Neural crest cell (in vitro differentiated cells): Measurements from ENCODE around the gene APH1B. TPM values are rescaled to one million over a fixed set of nuclear protein-coding genes. Genes with fewer than 3 reads are reported as not detected.
A peak's percentile ranks its signal among the peaks of the same experiment; 100 is the strongest.

Source experiments
- DNase-seq: peaks from one replicate; pipeline ENCODE4 v3.0.0; 2021; ENCODE audit warnings: low read depth, mixed read lengths, low spot score
- H3K27ac Mint-ChIP-seq: one replicate; pipeline ENCODE4 v1.8.0; 2021; ENCODE audit warnings: mild to moderate bottlenecking, mixed read lengths; ENCODE audit not compliant: unreplicated experiment
- H3K27me3 Mint-ChIP-seq: 2 replicates; pipeline ENCODE4 v1.8.0; 2021; ENCODE audit warnings: low read depth, mild to moderate bottlenecking, mixed read lengths
- H3K36me3 Mint-ChIP-seq: 2 replicates; pipeline ENCODE4 v1.8.0; 2021; ENCODE audit warnings: low read depth, mild to moderate bottlenecking, mixed read lengths
- H3K4me1 Mint-ChIP-seq: 2 replicates; pipeline ENCODE4 v1.8.0; 2021; ENCODE audit warnings: mixed read lengths
- H3K4me3 Mint-ChIP-seq: one replicate; pipeline ENCODE4 v1.8.0; 2021; ENCODE audit warnings: mild to moderate bottlenecking, mixed read lengths
- H3K9me3 Mint-ChIP-seq: 2 replicates; pipeline ENCODE4 v1.8.0; 2021; ENCODE audit warnings: mixed read lengths
- total RNA-seq: library from RNA; stranded (reverse); gene quantifications from 2 replicates; pipeline ENCODE4 v1.2.1, GENCODE V29; 2021
- TF ChIP-seq, protein P1 (sequence below): fragments of 200-600 bp; sonication (generic); conservative IDR thresholded peaks from 2 replicates; pipeline ENCODE4 v1.5.0; 2021; ENCODE audit warnings: antibody characterized with exemption, mild to moderate bottlenecking

Gene APH1B
- total RNA-seq, 1 donor from 2014 or later, result 18.5 TPM

DNA sequence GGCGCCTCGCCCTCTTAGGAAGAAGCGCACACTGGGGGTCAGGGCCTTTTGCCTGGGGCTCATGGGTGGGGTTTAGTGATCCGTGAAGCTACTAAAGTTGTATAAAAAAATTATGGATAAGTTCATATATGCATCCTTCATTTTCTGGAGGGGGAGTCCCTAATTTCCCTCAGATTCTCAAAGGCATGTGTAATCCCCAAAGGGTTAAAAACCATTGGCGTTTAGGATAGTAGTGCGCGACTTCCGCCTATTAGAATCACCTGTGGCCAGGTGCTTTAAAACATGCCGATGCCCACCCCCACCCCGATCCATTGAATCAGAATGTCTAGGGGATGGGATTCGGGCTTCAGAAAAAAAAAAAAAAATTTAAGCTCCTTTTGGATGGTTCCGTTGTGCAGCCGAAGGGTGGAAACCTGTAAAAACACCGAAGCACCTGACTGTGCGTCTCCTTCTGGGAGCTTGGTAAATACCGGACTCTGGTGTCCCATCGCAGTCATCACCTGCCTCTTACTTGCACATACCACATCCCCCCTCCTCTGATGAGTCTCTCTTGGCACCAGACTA, 570 bp downstream of the APH1B start:
- no peak overlapping the region for H3K27ac Mint-ChIP-seq
- H3K36me3 Mint-ChIP-seq, result peaks cover 5% of the 10 kb centered on the region
- peaks cover 32% of the 10 kb centered on the region for H3K4me1 Mint-ChIP-seq
- TF ChIP-seq, protein P1, sequence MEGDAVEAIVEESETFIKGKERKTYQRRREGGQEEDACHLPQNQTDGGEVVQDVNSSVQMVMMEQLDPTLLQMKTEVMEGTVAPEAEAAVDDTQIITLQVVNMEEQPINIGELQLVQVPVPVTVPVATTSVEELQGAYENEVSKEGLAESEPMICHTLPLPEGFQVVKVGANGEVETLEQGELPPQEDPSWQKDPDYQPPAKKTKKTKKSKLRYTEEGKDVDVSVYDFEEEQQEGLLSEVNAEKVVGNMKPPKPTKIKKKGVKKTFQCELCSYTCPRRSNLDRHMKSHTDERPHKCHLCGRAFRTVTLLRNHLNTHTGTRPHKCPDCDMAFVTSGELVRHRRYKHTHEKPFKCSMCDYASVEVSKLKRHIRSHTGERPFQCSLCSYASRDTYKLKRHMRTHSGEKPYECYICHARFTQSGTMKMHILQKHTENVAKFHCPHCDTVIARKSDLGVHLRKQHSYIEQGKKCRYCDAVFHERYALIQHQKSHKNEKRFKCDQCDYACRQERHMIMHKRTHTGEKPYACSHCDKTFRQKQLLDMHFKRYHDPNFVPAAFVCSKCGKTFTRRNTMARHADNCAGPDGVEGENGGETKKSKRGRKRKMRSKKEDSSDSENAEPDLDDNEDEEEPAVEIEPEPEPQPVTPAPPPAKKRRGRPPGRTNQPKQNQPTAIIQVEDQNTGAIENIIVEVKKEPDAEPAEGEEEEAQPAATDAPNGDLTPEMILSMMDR, result no peak
- peak overlapping the region; percentile 83 for H3K4me3 Mint-ChIP-seq
- H3K9me3 Mint-ChIP-seq, result peaks cover 4% of the 10 kb centered on the region
- no peaks in the 10 kb centered on the region for H3K27me3 Mint-ChIP-seq
- no peak for DNase-seq

DNA sequence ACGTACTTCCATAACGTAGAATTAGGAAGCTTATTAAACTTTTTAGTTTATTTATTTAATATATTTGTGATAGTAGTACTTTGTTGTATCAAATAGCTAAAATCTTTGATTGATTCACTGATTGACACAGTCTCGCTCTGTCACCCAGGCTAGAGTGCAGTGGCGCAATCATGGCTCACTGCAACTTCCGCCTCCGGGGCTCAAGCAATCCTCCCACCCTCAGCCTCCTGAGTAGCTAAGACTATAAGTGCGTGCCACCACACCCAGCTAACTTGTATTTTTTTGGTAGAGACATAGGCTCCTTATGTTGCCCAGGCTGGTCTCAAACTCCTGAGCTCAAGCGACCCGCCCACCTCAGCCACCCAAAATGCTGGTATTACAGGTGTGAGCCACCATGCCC, 5.7 kb downstream of the APH1B start:
- H3K4me1 Mint-ChIP-seq, result peaks cover 4% of the 10 kb centered on the region
- TF ChIP-seq, protein P1, result no peak
- H3K27ac Mint-ChIP-seq, result no peak overlapping the region
- H3K4me3 Mint-ChIP-seq, result no peak overlapping the region
- no peaks in the 10 kb centered on the region for H3K36me3 Mint-ChIP-seq
- H3K9me3 Mint-ChIP-seq, result no peaks in the 10 kb centered on the region
- DNase-seq, result no peak
- H3K27me3 Mint-ChIP-seq, result no peaks in the 10 kb centered on the region

DNA sequence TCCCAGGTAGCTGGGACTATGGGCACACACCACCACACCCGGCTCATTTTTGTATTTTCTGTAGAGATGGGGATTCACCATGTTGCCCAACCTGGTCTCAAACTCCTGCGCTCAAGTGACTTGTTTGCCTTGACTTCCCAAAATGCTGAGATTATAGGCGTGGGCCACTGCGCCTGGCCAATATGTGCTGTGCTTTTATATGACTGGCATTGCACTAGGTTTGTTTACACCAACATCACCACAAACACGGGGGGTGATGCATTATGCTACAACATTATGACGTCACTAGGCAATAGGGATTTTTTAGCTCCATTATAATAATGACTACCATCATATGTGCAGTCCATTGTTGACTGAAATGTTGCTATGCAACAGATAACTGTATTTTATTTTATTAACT, 6.9 kb downstream of the APH1B start:
- H3K36me3 Mint-ChIP-seq, result no peaks in the 10 kb centered on the region
- no peaks in the 10 kb centered on the region for H3K27me3 Mint-ChIP-seq
- no peak overlapping the region for H3K4me3 Mint-ChIP-seq
- DNase-seq, result no peak
- H3K9me3 Mint-ChIP-seq, result no peaks in the 10 kb centered on the region
- TF ChIP-seq, protein P1, result no peak
- H3K4me1 Mint-ChIP-seq, result no peaks in the 10 kb centered on the region
- H3K27ac Mint-ChIP-seq, result no peak overlapping the region

DNA sequence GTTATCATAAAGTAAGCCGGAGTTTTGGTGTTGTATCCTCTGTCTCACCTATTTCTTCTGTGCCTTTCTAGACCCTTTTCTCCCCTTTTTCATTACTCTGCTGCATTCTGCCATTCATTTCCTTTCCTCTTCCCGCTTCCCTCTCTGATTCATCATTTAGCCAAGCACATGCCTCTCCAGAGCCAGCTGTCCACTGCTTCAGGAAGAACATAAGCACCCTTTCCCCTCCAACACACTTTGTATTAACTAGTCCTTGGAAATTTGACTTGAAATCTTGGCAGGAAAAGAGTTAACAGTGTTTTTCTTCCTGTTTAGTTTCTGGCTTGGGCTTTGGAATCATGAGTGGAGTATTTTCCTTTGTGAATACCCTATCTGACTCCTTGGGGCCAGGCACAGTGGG, 9.7 kb downstream of the APH1B start:
- H3K27me3 Mint-ChIP-seq, result no peaks in the 10 kb centered on the region
- H3K4me3 Mint-ChIP-seq, result no peak overlapping the region
- H3K27ac Mint-ChIP-seq, result no peak overlapping the region
- H3K9me3 Mint-ChIP-seq, result no peaks in the 10 kb centered on the region
- TF ChIP-seq, protein P1, result no peak
- no peaks in the 10 kb centered on the region for H3K36me3 Mint-ChIP-seq
- H3K4me1 Mint-ChIP-seq, result peaks cover 13% of the 10 kb centered on the region
- DNase-seq, result no peak

DNA sequence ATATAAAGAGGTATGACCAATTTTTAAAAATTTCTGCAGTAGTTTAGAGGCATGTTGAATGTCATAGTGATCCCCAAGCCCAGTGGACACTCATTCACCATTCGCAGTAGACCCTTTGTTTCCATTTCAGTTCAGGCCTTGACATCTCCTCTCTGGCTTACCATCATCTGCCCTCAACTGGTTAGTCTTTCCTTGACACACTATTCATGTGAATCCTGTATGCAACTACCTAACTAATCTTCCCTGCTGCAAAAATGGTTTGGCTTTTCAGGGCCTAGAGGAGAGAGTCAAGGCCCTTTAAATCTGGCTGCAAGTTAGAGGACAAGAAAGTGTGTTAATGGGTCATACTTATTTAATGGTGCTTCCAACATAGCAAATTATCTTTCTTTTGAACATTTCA, 10.9 kb downstream of the APH1B start:
- Mint-ChIP-seq H3K4me3 (no peak overlapping the region), H3K9me3 (no peaks in the 10 kb centered on the region), H3K27ac (no peak overlapping the region), H3K4me1 (peaks cover 13% of the 10 kb centered on the region), H3K36me3 (no peaks in the 10 kb centered on the region), H3K27me3 (no peaks in the 10 kb centered on the region)
- TF ChIP-seq, protein P1, result no peak
- no peak for DNase-seq
